MCF 10A (cell line): Measurements from ENCODE around the gene NPIPA5. TPM values are rescaled to one million over a fixed set of nuclear protein-coding genes. Genes with fewer than 3 reads are reported as not detected.

Source experiments
- total RNA-seq: library from RNA; stranded (reverse); gene quantifications from 2 replicates; pipeline ENCODE4 v1.2.3, GENCODE V29; 2022

NPIPA5 gene
- total RNA-seq, 1 experiment from 2014 or later, result 26.0 TPM

Other genes with a start within 250 kb of the NPIPA5 start
- gene MPV17L, start 17.5 kb upstream of the NPIPA5 start, total RNA-seq, result not detected in 2 replicates
- 3.3 and 4.3 TPM in 2 replicates for gene BMERB1, start 56.3 kb upstream of the NPIPA5 start, total RNA-seq